Tibial nerve (tissue), 4 donors: ENCODE measurements around the gene METTL23. TPM values are rescaled to one million over a fixed set of nuclear protein-coding genes. Genes with fewer than 3 reads are reported as not detected.

ENCODE experiments used
- DNase-seq, 2 donors: peaks; one replicate each; pipeline ENCODE4 v3.0.0-alpha.2; 2019; ENCODE audit warnings: low spot score in 2 of 2
- H3K27ac ChIP-seq, 4 donors: fragments of 200-600 bp; sonication (generic) in 3 of 4; one replicate each; pipeline ENCODE4 v1.5.1; 2017 to 2019; ENCODE audit warnings: mild to moderate bottlenecking in 1 of 4
- H3K27me3 ChIP-seq, 2 donors: fragments of 200-600 bp; sonication (generic) in 1 of 2; one replicate each; pipeline versions ENCODE4 v1.5.1 to v1.6.0; 2017 to 2019
- H3K36me3 ChIP-seq, 3 donors: fragments of 200-600 bp; sonication (generic); one replicate each; pipeline ENCODE4 v1.5.1; 2018 to 2019
- H3K4me1 ChIP-seq, 4 donors: fragments of 200-600 bp; sonication (generic) in 3 of 4; one replicate each; pipeline ENCODE4 v1.5.1; 2017 to 2019
- H3K4me3 ChIP-seq, 4 donors: fragments of 200-600 bp; sonication (generic) in 3 of 4; one replicate each; pipeline ENCODE4 v1.5.1; 2017 to 2019; ENCODE audit warnings: mild to moderate bottlenecking in 1 of 4, moderate library complexity in 1 of 4
- H3K9me3 ChIP-seq, 4 donors: fragments of 200-600 bp; sonication (generic) in 3 of 4; one replicate each; pipeline ENCODE4 v1.5.1; 2017 to 2019
- EP300 ChIP-seq, 2 donors: sonication (generic); formaldehyde crosslinking; IDR thresholded peaks; one replicate each; pipeline ENCODE4 v1.6.1; 2017; ENCODE audit warnings: antibody characterized with exemption in 2 of 2, mild to moderate bottlenecking in 1 of 2
- POLR2A ChIP-seq, 2 donors: fragments of 450-650 bp; IDR thresholded peaks; one replicate each; pipeline ENCODE4 v1.6.1; 2017; ENCODE audit warnings: antibody characterized with exemption in 2 of 2, mild to moderate bottlenecking in 2 of 2, moderate library complexity in 2 of 2
- WGBS, 2 donors: methylation state at CpG; one replicate each; pipeline ENCODE4 v1.1.5; 2018; 5-methylcytosine and 5-hydroxymethylcytosine counted together
- total RNA-seq, 4 donors: library from RNA; depleted of rRNA; stranded (reverse); fragments of >200 nt; gene quantifications; one replicate each; pipeline ENCODE4 v1.1.0, GENCODE V29; 2016
- TF ChIP-seq, protein P1 (sequence below), 5 experiments: fragments of 200-600 bp in 3 of 5; fragments of 450-650 bp in 2 of 5; sonication (generic) in 3 of 5; IDR thresholded peaks; one replicate each; pipeline ENCODE4 v1.5.1; 2016 to 2019; ENCODE audit warnings: antibody characterized with exemption in 5 of 5, mild to moderate bottlenecking in 3 of 5, moderate library complexity in 2 of 5

The METTL23 gene
- total RNA-seq, 4 donors from 2014 or later = 27.8 to 50.2 (median 30.8) TPM

- Histone ChIP-seq H3K36me3 (peaks cover 0 to 75% (median 3%) of the 10 kb centered on the region in 3 donors), H3K4me1 (peaks cover 0 to 4% (median 0%) of the 10 kb centered on the region in 4 donors), H3K9me3 (no peaks in the 10 kb centered on the region), H3K27me3 (no peaks in the 10 kb centered on the region), H3K27ac (peak overlapping the region in 1 of 4 donors; percentile 13), H3K4me3 (no peak overlapping the region)
- 89 to 95% methylated on average over 12 of the region's 12 CpGs for WGBS, 2 donors
- no peak for DNase-seq
- TF ChIP-seq, protein P1, sequence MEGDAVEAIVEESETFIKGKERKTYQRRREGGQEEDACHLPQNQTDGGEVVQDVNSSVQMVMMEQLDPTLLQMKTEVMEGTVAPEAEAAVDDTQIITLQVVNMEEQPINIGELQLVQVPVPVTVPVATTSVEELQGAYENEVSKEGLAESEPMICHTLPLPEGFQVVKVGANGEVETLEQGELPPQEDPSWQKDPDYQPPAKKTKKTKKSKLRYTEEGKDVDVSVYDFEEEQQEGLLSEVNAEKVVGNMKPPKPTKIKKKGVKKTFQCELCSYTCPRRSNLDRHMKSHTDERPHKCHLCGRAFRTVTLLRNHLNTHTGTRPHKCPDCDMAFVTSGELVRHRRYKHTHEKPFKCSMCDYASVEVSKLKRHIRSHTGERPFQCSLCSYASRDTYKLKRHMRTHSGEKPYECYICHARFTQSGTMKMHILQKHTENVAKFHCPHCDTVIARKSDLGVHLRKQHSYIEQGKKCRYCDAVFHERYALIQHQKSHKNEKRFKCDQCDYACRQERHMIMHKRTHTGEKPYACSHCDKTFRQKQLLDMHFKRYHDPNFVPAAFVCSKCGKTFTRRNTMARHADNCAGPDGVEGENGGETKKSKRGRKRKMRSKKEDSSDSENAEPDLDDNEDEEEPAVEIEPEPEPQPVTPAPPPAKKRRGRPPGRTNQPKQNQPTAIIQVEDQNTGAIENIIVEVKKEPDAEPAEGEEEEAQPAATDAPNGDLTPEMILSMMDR (IDR thresholded peaks at IDR 0.05) = no peak
- TF ChIP-seq EP300 (IDR thresholded peaks at IDR 0.05) (no peak), POLR2A (IDR thresholded peaks at IDR 0.05) (no peak)
Observed at GRCh38 chr17:76753061-76753961, 26.7 kb downstream of the METTL23 start.

DNA sequence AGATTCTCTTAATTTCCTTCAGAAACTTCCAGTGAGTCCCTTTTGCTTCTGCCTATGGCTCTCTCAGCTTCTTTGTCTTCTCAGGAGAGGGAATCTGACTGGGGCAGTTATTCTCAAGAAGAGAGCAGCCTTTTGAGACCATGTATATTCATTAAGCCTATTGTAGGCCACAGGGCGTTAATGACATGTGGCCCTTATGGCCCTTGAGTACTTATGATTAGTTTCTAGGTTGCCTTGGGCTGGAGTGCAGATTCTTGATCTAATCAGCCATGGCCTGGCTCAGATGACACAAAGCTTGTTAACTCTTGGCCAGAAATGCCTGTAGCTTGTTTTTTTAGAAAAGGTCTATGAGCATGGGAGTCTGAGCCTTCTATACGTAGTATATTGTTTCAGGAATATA, 28.6 kb downstream of the METTL23 start:
- no peaks in the 10 kb centered on the region for H3K9me3 ChIP-seq
- H3K36me3 ChIP-seq = peaks cover 0 to 76% (median 4%) of the 10 kb centered on the region in 3 donors
- TF ChIP-seq POLR2A (IDR thresholded peaks at IDR 0.05) = no peak
- DNase-seq = no peak
- 98 to 100% methylated on average over 2 of the region's 2 CpGs for WGBS, 2 donors
- H3K4me1 ChIP-seq = peaks cover 0 to 4% (median 0%) of the 10 kb centered on the region in 4 donors
- H3K27me3 ChIP-seq = no peaks in the 10 kb centered on the region
- no peak overlapping the region for H3K27ac ChIP-seq
- H3K4me3 ChIP-seq = no peak overlapping the region

GRCh38 chr17:76757256-76757655, 30.6 kb downstream of the METTL23 start:
- Histone ChIP-seq H3K9me3 (no peaks in the 10 kb centered on the region), H3K27me3 (no peaks in the 10 kb centered on the region), H3K4me1 (no peaks in the 10 kb centered on the region), H3K36me3 (peaks cover 0 to 82% (median 13%) of the 10 kb centered on the region in 3 donors), H3K27ac (no peak overlapping the region), H3K4me3 (no peak overlapping the region)
- TF ChIP-seq, protein P1 (IDR thresholded peaks at IDR 0.05) = no peak
- TF ChIP-seq EP300 (IDR thresholded peaks at IDR 0.05) = no peak
- no peak for TF ChIP-seq POLR2A (IDR thresholded peaks at IDR 0.05)
- 88 to 90% methylated on average over 5 of the region's 5 CpGs for WGBS, 2 donors
- DNase-seq = no peak

DNA sequence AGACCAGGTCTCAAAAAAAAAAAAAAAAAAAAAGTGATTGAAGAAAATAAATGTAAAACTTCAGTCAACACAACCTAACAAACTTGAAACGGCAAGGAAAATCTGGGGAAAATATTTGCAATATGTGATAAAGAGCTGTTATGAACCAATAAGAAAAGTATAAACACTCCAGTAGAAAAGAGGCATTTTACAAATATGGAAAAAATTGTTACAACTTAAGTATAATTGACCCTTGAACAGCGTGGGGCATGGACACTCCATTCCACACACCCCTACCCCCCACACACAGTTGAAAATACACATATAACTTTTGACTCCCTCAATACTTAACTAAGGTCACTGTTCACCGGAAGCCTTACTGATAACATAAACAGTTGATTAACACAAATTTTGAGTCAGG, 31.9 kb downstream of the METTL23 start:
- 93 to 97% methylated on average over 3 of the region's 3 CpGs for WGBS, 2 donors
- no peak for DNase-seq
- TF ChIP-seq, protein P1 (IDR thresholded peaks at IDR 0.05) = no peak
- TF ChIP-seq EP300 (IDR thresholded peaks at IDR 0.05) (no peak), POLR2A (IDR thresholded peaks at IDR 0.05) (no peak)
- H3K4me3 ChIP-seq = no peak overlapping the region
- H3K27me3 ChIP-seq = no peaks in the 10 kb centered on the region
- peaks cover 0 to 84% (median 13%) of the 10 kb centered on the region in 3 donors for H3K36me3 ChIP-seq
- no peaks in the 10 kb centered on the region for H3K9me3 ChIP-seq
- H3K27ac ChIP-seq = no peak overlapping the region
- H3K4me1 ChIP-seq = no peaks in the 10 kb centered on the region

DNA sequence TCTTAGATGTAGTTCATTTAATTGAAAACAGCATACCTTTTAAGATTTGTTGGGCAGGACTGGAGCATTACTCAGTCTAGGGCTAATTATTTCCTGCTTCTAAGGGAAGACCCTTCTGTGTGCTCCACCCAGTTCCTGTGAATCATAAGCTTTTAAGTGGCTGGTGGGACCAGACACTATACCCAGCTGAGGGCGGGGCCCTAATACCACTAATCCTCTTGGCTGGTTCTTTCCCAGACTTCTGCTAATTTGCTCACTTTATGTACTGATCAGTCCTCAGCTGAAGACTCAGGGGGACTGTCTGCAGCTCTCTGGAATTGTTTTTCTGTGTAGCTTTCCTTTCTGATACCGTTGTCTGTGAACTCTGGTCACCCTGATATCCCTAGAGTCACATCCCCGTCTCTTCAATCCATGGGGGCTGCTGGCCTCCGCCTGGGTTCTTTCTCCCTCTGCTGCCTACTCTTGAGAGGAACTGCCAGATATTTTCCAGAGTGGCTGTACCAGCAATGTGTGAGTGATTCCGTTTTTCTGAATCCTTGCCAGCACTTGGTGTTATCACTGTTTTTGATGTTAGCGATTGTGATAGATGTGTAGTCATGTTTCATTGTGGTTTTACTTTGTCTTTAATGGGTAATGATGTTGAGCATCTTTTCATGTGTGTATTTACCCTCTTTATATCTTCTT, 46.3 kb downstream of the METTL23 start:
- Histone ChIP-seq H3K9me3 (no peaks in the 10 kb centered on the region), H3K27me3 (no peaks in the 10 kb centered on the region), H3K4me3 (no peak overlapping the region), H3K4me1 (peaks cover 0 to 7% (median 0%) of the 10 kb centered on the region in 4 donors), H3K27ac (peak overlapping the region in 1 of 4 donors; percentile 26), H3K36me3 (peaks cover 0 to 99% (median 11%) of the 10 kb centered on the region in 3 donors)
- TF ChIP-seq, protein P1 (IDR thresholded peaks at IDR 0.05) = no peak
- TF ChIP-seq EP300 (IDR thresholded peaks at IDR 0.05) = no peak
- no peak for TF ChIP-seq POLR2A (IDR thresholded peaks at IDR 0.05)
- WGBS, 2 donors = 63 to 72% methylated on average over 6 of the region's 6 CpGs
- no peak for DNase-seq
